ENCODE data around the gene RPUSD1.
"Not testable (repeated sequence)": the region's sequence is repeated elsewhere in the genome, so short reads cannot be mapped to it uniquely, and the experiment has no call there.

RPUSD1 gene, protein sequence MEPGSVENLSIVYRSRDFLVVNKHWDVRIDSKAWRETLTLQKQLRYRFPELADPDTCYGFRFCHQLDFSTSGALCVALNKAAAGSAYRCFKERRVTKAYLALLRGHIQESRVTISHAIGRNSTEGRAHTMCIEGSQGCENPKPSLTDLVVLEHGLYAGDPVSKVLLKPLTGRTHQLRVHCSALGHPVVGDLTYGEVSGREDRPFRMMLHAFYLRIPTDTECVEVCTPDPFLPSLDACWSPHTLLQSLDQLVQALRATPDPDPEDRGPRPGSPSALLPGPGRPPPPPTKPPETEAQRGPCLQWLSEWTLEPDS

GRCh38 chr16:787978-788398 lies at the start of gene RPUSD1:
Gene RPUSD1, minus strand, starts transcription at chr16:788381. Its CDS starts 644 bp downstream, at chr16:787737.
- H3K4me3 ChIP-seq (ENCODE audit: insufficient read depth, low read length, poor library complexity, severe bottlenecking): peak within 1 kb of the TSS; percentile 89
- no peaks in the 10 kb centered on the region for H3K36me3 ChIP-seq (ENCODE audit: low read length)
- peak within 1 kb of the TSS; percentile 98 for H3K9ac ChIP-seq (ENCODE audit: low read length)
- TF ChIP-seq EZH2phosphoT487 (conservative IDR thresholded peaks at IDR 0.05; ENCODE audit: low read length): no peak
- TF ChIP-seq, protein P1, sequence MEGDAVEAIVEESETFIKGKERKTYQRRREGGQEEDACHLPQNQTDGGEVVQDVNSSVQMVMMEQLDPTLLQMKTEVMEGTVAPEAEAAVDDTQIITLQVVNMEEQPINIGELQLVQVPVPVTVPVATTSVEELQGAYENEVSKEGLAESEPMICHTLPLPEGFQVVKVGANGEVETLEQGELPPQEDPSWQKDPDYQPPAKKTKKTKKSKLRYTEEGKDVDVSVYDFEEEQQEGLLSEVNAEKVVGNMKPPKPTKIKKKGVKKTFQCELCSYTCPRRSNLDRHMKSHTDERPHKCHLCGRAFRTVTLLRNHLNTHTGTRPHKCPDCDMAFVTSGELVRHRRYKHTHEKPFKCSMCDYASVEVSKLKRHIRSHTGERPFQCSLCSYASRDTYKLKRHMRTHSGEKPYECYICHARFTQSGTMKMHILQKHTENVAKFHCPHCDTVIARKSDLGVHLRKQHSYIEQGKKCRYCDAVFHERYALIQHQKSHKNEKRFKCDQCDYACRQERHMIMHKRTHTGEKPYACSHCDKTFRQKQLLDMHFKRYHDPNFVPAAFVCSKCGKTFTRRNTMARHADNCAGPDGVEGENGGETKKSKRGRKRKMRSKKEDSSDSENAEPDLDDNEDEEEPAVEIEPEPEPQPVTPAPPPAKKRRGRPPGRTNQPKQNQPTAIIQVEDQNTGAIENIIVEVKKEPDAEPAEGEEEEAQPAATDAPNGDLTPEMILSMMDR (IDR thresholded peaks at IDR 0.05; ENCODE audit: insufficient read depth, low read length, poor library complexity, severe bottlenecking): no peak
- H3K4me2 ChIP-seq (ENCODE audit: low read depth, low read length, poor library complexity, severe bottlenecking): peak within 1 kb of the TSS; percentile 66
- H2AFZ ChIP-seq (ENCODE audit: low read depth, low read length, severe bottlenecking): peak within 1 kb of the TSS; percentile 80
- H3K79me2 ChIP-seq (ENCODE audit: insufficient read depth, low read length): peaks cover 23% of the 10 kb centered on the region
- peak within 1 kb of the TSS; percentile 40 for H3K27ac ChIP-seq (ENCODE audit: low read depth, low read length)
- no peaks in the 10 kb centered on the region for H3K9me2 ChIP-seq (replicated peaks; ENCODE audit: insufficient read depth, low read length)
- H4K20me1 ChIP-seq (ENCODE audit: low read depth, low read length): no peaks in the 10 kb centered on the region
- H3F3A ChIP-seq (ENCODE audit: insufficient read depth): no peaks in the 10 kb centered on the region
- no peaks in the 10 kb centered on the region for H3K9me3 ChIP-seq (ENCODE audit: insufficient read depth, low read length)
- no peaks in the 10 kb centered on the region for H3K27me3 ChIP-seq (ENCODE audit: low read length)

GRCh38 chr16:836822-837221 lies 48.6 kb upstream of the RPUSD1 start:
- not testable (repeated sequence) for H3F3A ChIP-seq (ENCODE audit: insufficient read depth); H3K9ac ChIP-seq (ENCODE audit: low read length); H3K36me3 ChIP-seq (ENCODE audit: low read length); H3K4me3 ChIP-seq (ENCODE audit: insufficient read depth, low read length, poor library complexity, severe bottlenecking); H3K9me3 ChIP-seq (ENCODE audit: insufficient read depth, low read length); H3K79me2 ChIP-seq (ENCODE audit: insufficient read depth, low read length); H2AFZ ChIP-seq (ENCODE audit: low read depth, low read length, severe bottlenecking); H3K27ac ChIP-seq (ENCODE audit: low read depth, low read length); H3K27me3 ChIP-seq (ENCODE audit: low read length); H3K4me2 ChIP-seq (ENCODE audit: low read depth, low read length, poor library complexity, severe bottlenecking); H4K20me1 ChIP-seq (ENCODE audit: low read depth, low read length); H3K9me2 ChIP-seq (replicated peaks; ENCODE audit: insufficient read depth, low read length)

DNA sequence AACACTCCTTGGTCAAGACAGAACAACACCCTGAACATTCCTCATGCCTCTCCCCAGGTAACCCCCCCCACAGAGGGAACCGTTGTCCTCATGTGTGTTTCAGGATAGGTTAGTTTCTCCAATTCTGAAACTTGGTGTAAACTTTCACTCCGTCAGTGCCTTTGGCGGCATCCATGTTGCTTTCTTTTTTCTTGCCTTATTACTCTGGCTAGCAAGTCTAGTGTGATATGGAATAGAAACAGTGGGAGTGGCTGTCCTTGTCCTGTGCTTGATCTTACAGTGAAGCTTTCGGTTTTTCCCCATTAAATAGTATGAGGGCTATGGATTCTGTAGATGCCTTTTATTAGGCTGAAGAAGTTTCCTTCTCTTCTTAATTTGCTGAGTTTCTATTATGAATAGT lies 48.0 kb upstream of the RPUSD1 start:
- Histone ChIP-seq H3K27ac (ENCODE audit: low read depth, low read length) (no peak overlapping the region), H4K20me1 (ENCODE audit: low read depth, low read length) (no peaks in the 10 kb centered on the region), H3K4me2 (ENCODE audit: low read depth, low read length, poor library complexity, severe bottlenecking) (no peak overlapping the region), H3F3A (ENCODE audit: insufficient read depth) (no peaks in the 10 kb centered on the region), H3K36me3 (ENCODE audit: low read length) (no peaks in the 10 kb centered on the region), H2AFZ (ENCODE audit: low read depth, low read length, severe bottlenecking) (no peak overlapping the region), H3K9ac (ENCODE audit: low read length) (no peak overlapping the region), H3K27me3 (ENCODE audit: low read length) (no peaks in the 10 kb centered on the region), H3K4me3 (ENCODE audit: insufficient read depth, low read length, poor library complexity, severe bottlenecking) (no peak overlapping the region), H3K79me2 (ENCODE audit: insufficient read depth, low read length) (no peaks in the 10 kb centered on the region), H3K9me2 (replicated peaks; ENCODE audit: insufficient read depth, low read length) (no peaks in the 10 kb centered on the region), H3K9me3 (ENCODE audit: insufficient read depth, low read length) (no peaks in the 10 kb centered on the region; the same call in 1 of the 2 replicates)
- TF ChIP-seq, protein P1 (IDR thresholded peaks at IDR 0.05; ENCODE audit: insufficient read depth, low read length, poor library complexity, severe bottlenecking): no peak
- TF ChIP-seq EZH2phosphoT487 (conservative IDR thresholded peaks at IDR 0.05; ENCODE audit: low read length): no peak

DNA sequence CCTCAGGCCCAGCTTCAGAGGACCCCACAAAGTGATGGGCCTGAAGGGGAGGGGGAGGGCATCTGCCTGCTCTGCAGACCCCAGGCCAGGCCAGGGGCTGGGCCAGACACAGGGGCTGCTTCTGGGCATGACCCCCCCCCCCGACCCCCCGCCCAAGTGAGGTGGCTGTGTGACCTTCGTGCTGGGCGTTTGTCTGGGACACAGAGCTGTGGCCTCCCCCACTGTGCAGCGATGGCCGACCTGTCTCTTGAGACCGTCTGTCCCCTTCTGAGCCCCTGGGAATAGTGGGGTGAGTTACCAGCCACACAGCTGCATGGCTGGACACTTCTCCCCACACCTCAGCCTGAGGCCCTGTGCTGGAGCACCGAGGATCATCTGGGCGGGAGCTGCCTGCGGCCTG lies 47.2 kb upstream of the RPUSD1 start:
- Histone ChIP-seq H3K27ac (ENCODE audit: low read depth, low read length) (no peak overlapping the region), H3K9me3 (ENCODE audit: insufficient read depth, low read length) (no peaks in the 10 kb centered on the region; the same call in 1 of the 2 replicates), H3K9me2 (replicated peaks; ENCODE audit: insufficient read depth, low read length) (no peaks in the 10 kb centered on the region), H3K4me2 (ENCODE audit: low read depth, low read length, poor library complexity, severe bottlenecking) (no peak overlapping the region), H3K79me2 (ENCODE audit: insufficient read depth, low read length) (no peaks in the 10 kb centered on the region), H3K36me3 (ENCODE audit: low read length) (no peaks in the 10 kb centered on the region), H3F3A (ENCODE audit: insufficient read depth) (no peaks in the 10 kb centered on the region), H2AFZ (ENCODE audit: low read depth, low read length, severe bottlenecking) (no peak overlapping the region), H3K4me3 (ENCODE audit: insufficient read depth, low read length, poor library complexity, severe bottlenecking) (no peak overlapping the region), H3K9ac (ENCODE audit: low read length) (no peak overlapping the region), H3K27me3 (ENCODE audit: low read length) (no peaks in the 10 kb centered on the region), H4K20me1 (ENCODE audit: low read depth, low read length) (no peaks in the 10 kb centered on the region)
- no peak for TF ChIP-seq EZH2phosphoT487 (conservative IDR thresholded peaks at IDR 0.05; ENCODE audit: low read length)
- TF ChIP-seq, protein P1 (IDR thresholded peaks at IDR 0.05; ENCODE audit: insufficient read depth, low read length, poor library complexity, severe bottlenecking): no peak
